Endothelial cell of umbilical vein (primary cell): ENCODE results near the gene APOBEC3F.
"Not testable (repeated sequence)": the region's sequence is repeated elsewhere in the genome, so short reads cannot be mapped to it uniquely, and the experiment has no call there.

ENCODE experiments used
- EZH2 ChIP-seq: IDR thresholded peaks from 2 replicates; pipeline ENCODE4 v1.6.1; 2012; ENCODE audit warnings: borderline replicate concordance, low read depth, mild to moderate bottlenecking, moderate library complexity, low read length, inconsistent platforms; ENCODE audit not compliant: severe bottlenecking
- FOS ChIP-seq: IDR thresholded peaks from 2 replicates; pipeline ENCODE4 v1.6.1; 2011; ENCODE audit warnings: mild to moderate bottlenecking, low read length, moderate library complexity, borderline replicate concordance; ENCODE audit not compliant: insufficient read depth
- POLR2A ChIP-seq: IDR thresholded peaks from 2 replicates; pipeline ENCODE4 v1.6.1; 2012; ENCODE audit warnings: low read depth, mild to moderate bottlenecking, control low read depth, low read length
- TF ChIP-seq, protein P1 (sequence below), 2 donors: IDR thresholded peaks; 1 replicate in 1 of 2; 2 replicates in 1 of 2; pipeline ENCODE4 v1.5.1; 2011; ENCODE audit warnings: low read length in 2 of 2, mild to moderate bottlenecking in 2 of 2, moderate library complexity in 2 of 2, control low read depth in 1 of 2, inconsistent platforms in 1 of 2, low read depth in 1 of 2; ENCODE audit not compliant: insufficient read depth in 1 of 2; ENCODE audit errors: extremely low read depth in 1 of 2

DNA sequence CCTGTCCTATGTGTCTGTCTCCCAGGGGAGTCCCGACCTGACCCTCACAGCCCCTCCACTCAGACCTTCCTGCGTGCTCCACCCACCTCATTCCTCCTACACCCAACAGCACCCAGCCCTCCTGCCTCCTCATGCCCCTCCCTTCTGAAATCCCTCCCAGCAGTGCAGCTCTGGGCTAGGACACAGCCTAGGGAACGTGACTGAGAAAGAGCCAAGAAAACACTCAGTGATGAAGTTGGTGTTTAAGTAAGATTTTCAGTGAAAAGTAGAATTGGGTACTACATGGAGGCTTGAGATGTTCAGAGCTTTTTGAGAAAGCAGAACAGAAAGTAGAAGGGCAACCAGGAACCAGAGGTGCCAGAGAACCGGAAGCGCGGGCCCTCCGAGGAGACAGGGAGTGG lies 31.9 kb downstream of the APOBEC3F start:
- TF ChIP-seq FOS, EZH2, POLR2A: not testable (repeated sequence)
- TF ChIP-seq, protein P1, sequence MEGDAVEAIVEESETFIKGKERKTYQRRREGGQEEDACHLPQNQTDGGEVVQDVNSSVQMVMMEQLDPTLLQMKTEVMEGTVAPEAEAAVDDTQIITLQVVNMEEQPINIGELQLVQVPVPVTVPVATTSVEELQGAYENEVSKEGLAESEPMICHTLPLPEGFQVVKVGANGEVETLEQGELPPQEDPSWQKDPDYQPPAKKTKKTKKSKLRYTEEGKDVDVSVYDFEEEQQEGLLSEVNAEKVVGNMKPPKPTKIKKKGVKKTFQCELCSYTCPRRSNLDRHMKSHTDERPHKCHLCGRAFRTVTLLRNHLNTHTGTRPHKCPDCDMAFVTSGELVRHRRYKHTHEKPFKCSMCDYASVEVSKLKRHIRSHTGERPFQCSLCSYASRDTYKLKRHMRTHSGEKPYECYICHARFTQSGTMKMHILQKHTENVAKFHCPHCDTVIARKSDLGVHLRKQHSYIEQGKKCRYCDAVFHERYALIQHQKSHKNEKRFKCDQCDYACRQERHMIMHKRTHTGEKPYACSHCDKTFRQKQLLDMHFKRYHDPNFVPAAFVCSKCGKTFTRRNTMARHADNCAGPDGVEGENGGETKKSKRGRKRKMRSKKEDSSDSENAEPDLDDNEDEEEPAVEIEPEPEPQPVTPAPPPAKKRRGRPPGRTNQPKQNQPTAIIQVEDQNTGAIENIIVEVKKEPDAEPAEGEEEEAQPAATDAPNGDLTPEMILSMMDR (IDR thresholded peaks at IDR 0.05; ENCODE audit: extremely low read depth in 1 of 2, insufficient read depth in 1 of 2, low read depth in 1 of 2, low read length in 2 of 2) = not testable (repeated sequence)
